ENCODE measurements around the gene FARS2. TPM values are rescaled to one million over a fixed set of nuclear protein-coding genes. Genes with fewer than 3 reads are reported as not detected.

FARS2 gene
- total and polyA plus RNA-seq, 2 donors (not counting 1 experiment from before 2014, with no cell fraction given) = 33.0 to 35.5 TPM

- Histone ChIP-seq H4K20me1 (ENCODE audit: control insufficient read depth, insufficient read depth, low read length, poor library complexity, severe bottlenecking) (no peaks in the 10 kb centered on the region), H3K27me3 (replicated peaks in 1 of 4; ENCODE audit: control extremely low read depth in 1 of 4, control insufficient read depth in 3 of 4, insufficient read depth in 4 of 4, low read length in 3 of 4) (no peaks in the 10 kb centered on the region), H3K9ac (ENCODE audit: low read length) (no peak overlapping the region), H3K27ac (ENCODE audit: low read length in 2 of 2) (no peak overlapping the region), H2AFZ (ENCODE audit: insufficient read depth, low read depth, low read length, poor library complexity, severe bottlenecking) (no peak overlapping the region), H3K4me3 (ENCODE audit: control extremely low read depth in 1 of 5, extremely low read depth in 1 of 5, insufficient read depth in 1 of 5, low read depth in 2 of 5, low read length in 4 of 5) (no peak overlapping the region), H3K4me1 (ENCODE audit: control insufficient read depth in 2 of 2, insufficient read depth in 2 of 2, low read length in 2 of 2) (no peaks in the 10 kb centered on the region), H3K4me2 (replicated peaks; ENCODE audit: low read depth, low read length, poor library complexity, severe bottlenecking) (no peak overlapping the region), H3K9me3 (ENCODE audit: control extremely low read depth in 1 of 3, control insufficient read depth in 2 of 3, insufficient read depth in 1 of 3, low read length in 2 of 3) (no peaks in the 10 kb centered on the region), H3K36me3 (replicated peaks in 1 of 2; ENCODE audit: control extremely low read depth in 1 of 2, control insufficient read depth in 1 of 2, extremely low read depth in 1 of 2, insufficient read depth in 2 of 2, low read length in 1 of 2) (no peaks in the 10 kb centered on the region), H3K79me2 (ENCODE audit: control insufficient read depth, insufficient read depth, low read length) (no peaks in the 10 kb centered on the region)
- ATAC-seq (ENCODE audit: low read depth) (no peak), DNase-seq (no peak)
- intact Hi-C loops (cut with micrococcal nuclease) = no loop called here
- Mint-ChIP-seq H3K4me1 (no peaks in the 10 kb centered on the region), H3K27ac (no peak overlapping the region), H3K9me3 (ENCODE audit: insufficient read depth) (no peaks in the 10 kb centered on the region), H3K27me3 (no peaks in the 10 kb centered on the region), H3K4me3 (no peak overlapping the region)
- TF ChIP-seq CTCF (IDR thresholded peaks at IDR 0.05) (no peak), EZH2 (IDR thresholded peaks at IDR 0.05; ENCODE audit: borderline replicate concordance, insufficient read depth, low read depth, low read length, poor library complexity, severe bottlenecking) (no peak)
- POLR2A ChIA-PET = no interaction called here
- CTCF ChIA-PET = interaction anchor here (0.7 to 1.0 kb wide), 2 partner anchors 14 to 1017 kb away, joined by 3 read pairs; no protein-coding TSS in a partner anchor
- 89% methylated on average over 3 of the region's 3 CpGs for WGBS (ENCODE audit: insufficient coverage)
Measured at GRCh38 chr6:5229356-5229755, 32.0 kb upstream of the FARS2 start.

DNA sequence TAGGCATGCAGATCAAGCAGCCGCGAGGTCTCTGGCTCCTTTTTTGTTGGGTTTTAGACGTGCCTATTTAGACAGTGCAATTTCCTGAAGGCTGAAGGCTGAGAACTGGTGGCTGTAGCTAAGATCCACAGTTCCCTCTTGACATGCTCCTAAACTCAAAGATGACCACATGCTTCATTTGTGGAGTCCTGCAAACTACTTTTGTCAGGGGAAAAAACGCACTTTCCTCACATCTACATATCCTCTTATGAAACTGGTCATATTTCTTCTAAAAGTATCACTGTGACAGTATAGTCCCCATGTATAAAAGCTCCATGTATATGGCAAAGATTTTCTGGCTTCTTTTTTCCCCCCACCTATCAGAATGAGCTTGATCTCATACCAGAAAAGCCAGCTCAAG, 31.2 kb upstream of the FARS2 start:
- 96% methylated on average over 3 of the region's 4 CpGs for WGBS (ENCODE audit: insufficient coverage)
- ChIA-PET CTCF (interaction anchor here (1.0 kb wide), 1 partner anchor 14 kb away, joined by 3 read pairs; no protein-coding TSS in a partner anchor), POLR2A (no interaction called here)
- H3K9ac ChIP-seq (ENCODE audit: low read length) = no peak overlapping the region
- Mint-ChIP-seq H3K27me3 (no peaks in the 10 kb centered on the region), H3K27ac (no peak overlapping the region), H3K9me3 (ENCODE audit: insufficient read depth) (no peaks in the 10 kb centered on the region), H3K4me3 (no peak overlapping the region), H3K4me1 (no peaks in the 10 kb centered on the region)
- no peak overlapping the region for H3K27ac ChIP-seq (ENCODE audit: low read length in 2 of 2)
- H3K4me1 ChIP-seq (ENCODE audit: control insufficient read depth in 2 of 2, insufficient read depth in 2 of 2, low read length in 2 of 2) = no peaks in the 10 kb centered on the region
- no peak overlapping the region for H3K4me3 ChIP-seq (ENCODE audit: control extremely low read depth in 1 of 5, extremely low read depth in 1 of 5, insufficient read depth in 1 of 5, low read depth in 2 of 5, low read length in 4 of 5)
- H3K79me2 ChIP-seq (ENCODE audit: control insufficient read depth, insufficient read depth, low read length) = no peaks in the 10 kb centered on the region
- ATAC-seq (ENCODE audit: low read depth) (no peak), DNase-seq (no peak)
- H3K36me3 ChIP-seq (replicated peaks in 1 of 2; ENCODE audit: control extremely low read depth in 1 of 2, control insufficient read depth in 1 of 2, extremely low read depth in 1 of 2, insufficient read depth in 2 of 2, low read length in 1 of 2) = no peaks in the 10 kb centered on the region
- no peak for TF ChIP-seq CTCF (IDR thresholded peaks at IDR 0.05)
- TF ChIP-seq EZH2 (IDR thresholded peaks at IDR 0.05; ENCODE audit: borderline replicate concordance, insufficient read depth, low read depth, low read length, poor library complexity, severe bottlenecking) = no peak
- H3K4me2 ChIP-seq (replicated peaks; ENCODE audit: low read depth, low read length, poor library complexity, severe bottlenecking) = no peak overlapping the region
- no peaks in the 10 kb centered on the region for H4K20me1 ChIP-seq (ENCODE audit: control insufficient read depth, insufficient read depth, low read length, poor library complexity, severe bottlenecking)
- H3K27me3 ChIP-seq (replicated peaks in 1 of 4; ENCODE audit: control extremely low read depth in 1 of 4, control insufficient read depth in 3 of 4, insufficient read depth in 4 of 4, low read length in 3 of 4) = no peaks in the 10 kb centered on the region
- intact Hi-C loops (cut with micrococcal nuclease) = no loop called here
- H2AFZ ChIP-seq (ENCODE audit: insufficient read depth, low read depth, low read length, poor library complexity, severe bottlenecking) = no peak overlapping the region
- H3K9me3 ChIP-seq (ENCODE audit: control extremely low read depth in 1 of 3, control insufficient read depth in 2 of 3, insufficient read depth in 1 of 3, low read length in 2 of 3) = no peaks in the 10 kb centered on the region
